ENCODE results near the gene BOK.

DNA sequence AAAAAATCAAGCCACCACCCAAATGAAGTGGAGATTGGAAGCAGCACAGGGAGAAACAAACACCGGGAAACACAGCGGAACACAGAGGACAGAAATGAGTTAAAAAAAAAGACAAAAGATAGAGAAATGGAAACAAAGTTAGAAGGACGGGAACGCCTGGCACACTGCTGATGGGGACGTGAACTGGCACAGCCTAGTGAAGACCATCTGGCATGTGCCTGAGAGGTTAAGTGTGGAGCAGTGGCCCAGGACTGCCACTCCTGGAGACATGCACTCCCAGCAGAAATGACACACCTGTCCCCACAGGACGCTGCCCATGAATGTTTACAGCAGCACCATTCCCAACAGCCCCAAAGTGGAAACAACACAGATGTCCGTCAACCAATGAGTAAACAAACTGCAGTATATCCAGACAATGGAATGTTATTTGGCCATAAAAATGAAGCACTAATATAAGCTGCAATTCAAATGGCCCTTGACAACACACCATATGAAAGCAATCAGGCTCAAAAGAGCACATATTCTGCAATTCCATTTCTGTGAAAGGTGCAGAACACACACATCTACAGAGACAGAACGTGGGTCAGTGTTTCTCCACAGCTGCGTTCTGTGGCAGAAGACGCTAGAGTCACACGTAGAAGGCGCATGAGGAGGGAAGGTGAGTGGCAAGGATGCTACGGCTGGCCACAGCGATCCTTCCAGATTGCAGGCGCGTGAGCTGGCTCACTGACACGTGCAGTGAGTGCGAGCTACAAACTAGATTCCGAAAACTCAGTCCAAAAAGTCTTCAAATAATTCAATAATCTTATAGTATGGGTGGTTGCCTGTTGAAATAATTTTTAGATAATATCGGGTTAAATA, 53.8 kb downstream of the BOK start:
- TF ChIP-seq, protein P1, sequence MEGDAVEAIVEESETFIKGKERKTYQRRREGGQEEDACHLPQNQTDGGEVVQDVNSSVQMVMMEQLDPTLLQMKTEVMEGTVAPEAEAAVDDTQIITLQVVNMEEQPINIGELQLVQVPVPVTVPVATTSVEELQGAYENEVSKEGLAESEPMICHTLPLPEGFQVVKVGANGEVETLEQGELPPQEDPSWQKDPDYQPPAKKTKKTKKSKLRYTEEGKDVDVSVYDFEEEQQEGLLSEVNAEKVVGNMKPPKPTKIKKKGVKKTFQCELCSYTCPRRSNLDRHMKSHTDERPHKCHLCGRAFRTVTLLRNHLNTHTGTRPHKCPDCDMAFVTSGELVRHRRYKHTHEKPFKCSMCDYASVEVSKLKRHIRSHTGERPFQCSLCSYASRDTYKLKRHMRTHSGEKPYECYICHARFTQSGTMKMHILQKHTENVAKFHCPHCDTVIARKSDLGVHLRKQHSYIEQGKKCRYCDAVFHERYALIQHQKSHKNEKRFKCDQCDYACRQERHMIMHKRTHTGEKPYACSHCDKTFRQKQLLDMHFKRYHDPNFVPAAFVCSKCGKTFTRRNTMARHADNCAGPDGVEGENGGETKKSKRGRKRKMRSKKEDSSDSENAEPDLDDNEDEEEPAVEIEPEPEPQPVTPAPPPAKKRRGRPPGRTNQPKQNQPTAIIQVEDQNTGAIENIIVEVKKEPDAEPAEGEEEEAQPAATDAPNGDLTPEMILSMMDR (IDR thresholded peaks at IDR 0.05 in 2 of 3, conservative IDR thresholded peaks at IDR 0.05 in 1 of 3; ENCODE audit: control insufficient read depth in 2 of 3, extremely low read depth in 1 of 3, insufficient read depth in 1 of 3, low read depth in 3 of 3, low read length in 3 of 3), result no peak
- TF ChIP-seq ZZZ3 (IDR thresholded peaks at IDR 0.05; ENCODE audit: control insufficient read depth, insufficient read length, low read depth) (no peak), CBX3 (IDR thresholded peaks at IDR 0.05; ENCODE audit: borderline replicate concordance, low read depth) (no peak), POLR2A (IDR thresholded peaks at IDR 0.05; ENCODE audit: low read depth, low read length) (no peak)
- TF ChIP-seq, protein P2, sequence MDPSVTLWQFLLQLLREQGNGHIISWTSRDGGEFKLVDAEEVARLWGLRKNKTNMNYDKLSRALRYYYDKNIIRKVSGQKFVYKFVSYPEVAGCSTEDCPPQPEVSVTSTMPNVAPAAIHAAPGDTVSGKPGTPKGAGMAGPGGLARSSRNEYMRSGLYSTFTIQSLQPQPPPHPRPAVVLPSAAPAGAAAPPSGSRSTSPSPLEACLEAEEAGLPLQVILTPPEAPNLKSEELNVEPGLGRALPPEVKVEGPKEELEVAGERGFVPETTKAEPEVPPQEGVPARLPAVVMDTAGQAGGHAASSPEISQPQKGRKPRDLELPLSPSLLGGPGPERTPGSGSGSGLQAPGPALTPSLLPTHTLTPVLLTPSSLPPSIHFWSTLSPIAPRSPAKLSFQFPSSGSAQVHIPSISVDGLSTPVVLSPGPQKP (IDR thresholded peaks at IDR 0.05; ENCODE audit: low read depth, low read length), result no peak
- TF ChIP-seq, protein P3, sequence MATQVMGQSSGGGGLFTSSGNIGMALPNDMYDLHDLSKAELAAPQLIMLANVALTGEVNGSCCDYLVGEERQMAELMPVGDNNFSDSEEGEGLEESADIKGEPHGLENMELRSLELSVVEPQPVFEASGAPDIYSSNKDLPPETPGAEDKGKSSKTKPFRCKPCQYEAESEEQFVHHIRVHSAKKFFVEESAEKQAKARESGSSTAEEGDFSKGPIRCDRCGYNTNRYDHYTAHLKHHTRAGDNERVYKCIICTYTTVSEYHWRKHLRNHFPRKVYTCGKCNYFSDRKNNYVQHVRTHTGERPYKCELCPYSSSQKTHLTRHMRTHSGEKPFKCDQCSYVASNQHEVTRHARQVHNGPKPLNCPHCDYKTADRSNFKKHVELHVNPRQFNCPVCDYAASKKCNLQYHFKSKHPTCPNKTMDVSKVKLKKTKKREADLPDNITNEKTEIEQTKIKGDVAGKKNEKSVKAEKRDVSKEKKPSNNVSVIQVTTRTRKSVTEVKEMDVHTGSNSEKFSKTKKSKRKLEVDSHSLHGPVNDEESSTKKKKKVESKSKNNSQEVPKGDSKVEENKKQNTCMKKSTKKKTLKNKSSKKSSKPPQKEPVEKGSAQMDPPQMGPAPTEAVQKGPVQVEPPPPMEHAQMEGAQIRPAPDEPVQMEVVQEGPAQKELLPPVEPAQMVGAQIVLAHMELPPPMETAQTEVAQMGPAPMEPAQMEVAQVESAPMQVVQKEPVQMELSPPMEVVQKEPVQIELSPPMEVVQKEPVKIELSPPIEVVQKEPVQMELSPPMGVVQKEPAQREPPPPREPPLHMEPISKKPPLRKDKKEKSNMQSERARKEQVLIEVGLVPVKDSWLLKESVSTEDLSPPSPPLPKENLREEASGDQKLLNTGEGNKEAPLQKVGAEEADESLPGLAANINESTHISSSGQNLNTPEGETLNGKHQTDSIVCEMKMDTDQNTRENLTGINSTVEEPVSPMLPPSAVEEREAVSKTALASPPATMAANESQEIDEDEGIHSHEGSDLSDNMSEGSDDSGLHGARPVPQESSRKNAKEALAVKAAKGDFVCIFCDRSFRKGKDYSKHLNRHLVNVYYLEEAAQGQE (IDR thresholded peaks at IDR 0.05; ENCODE audit: low read depth, low read length), result no peak

Data from GM12878 (cell line).